ENCODE results near the gene TANK. TPM values are rescaled to one million over a fixed set of nuclear protein-coding genes. Genes with fewer than 3 reads are reported as not detected.

TANK gene
- polyA plus RNA-seq, 3 donors: 72.7 to 91.7 (median 73.5) TPM

- Histone ChIP-seq H2AFZ (ENCODE audit: insufficient read depth, low read depth, low read length, poor library complexity, severe bottlenecking) (no peak overlapping the region), H3K4me1 (ENCODE audit: control insufficient read depth in 1 of 2, insufficient read depth in 2 of 2, low read length in 2 of 2) (peaks cover 21 to 25% of the 10 kb centered on the region in 2 donors), H3K4me3 (replicated peaks in 1 of 3; ENCODE audit: low read depth in 2 of 3, low read length in 3 of 3) (peak overlapping the region in 1 of 3 experiments; percentile 54), H3K27me3 (ENCODE audit: control insufficient read depth in 2 of 2, insufficient read depth in 2 of 2, low read length in 2 of 2) (no peaks in the 10 kb centered on the region), H3K36me3 (replicated peaks in 1 of 2; ENCODE audit: control insufficient read depth in 1 of 2, insufficient read depth in 2 of 2, low read length in 2 of 2) (no peaks in the 10 kb centered on the region), H3K9ac (ENCODE audit: insufficient read depth, low read length, poor library complexity, severe bottlenecking) (no peak overlapping the region), H3K79me2 (ENCODE audit: insufficient read depth, low read length) (no peaks in the 10 kb centered on the region), H3K4me2 (replicated peaks; ENCODE audit: extremely low read depth, low read length, poor library complexity, severe bottlenecking) (peak overlapping the region; percentile 58), H3K27ac (ENCODE audit: low read depth in 1 of 2, low read length in 2 of 2) (peak overlapping the region in 1 of 2 donors; percentile 76), H3K9me3 (replicated peaks in 1 of 2; ENCODE audit: control insufficient read depth in 1 of 2, insufficient read depth in 1 of 2, low read length in 2 of 2) (no peaks in the 10 kb centered on the region), H4K20me1 (ENCODE audit: insufficient read depth, low read length) (no peaks in the 10 kb centered on the region)
- intact Hi-C loops (cut with micrococcal nuclease): loop anchor here in 1 of 2 donors (5.0 kb wide), 1 partner anchor 46 kb away; no protein-coding TSS in a partner anchor
- H3K4me3 Mint-ChIP-seq: peak overlapping the region in 1 of 2 donors; percentile 82
- TF ChIP-seq, protein P1, sequence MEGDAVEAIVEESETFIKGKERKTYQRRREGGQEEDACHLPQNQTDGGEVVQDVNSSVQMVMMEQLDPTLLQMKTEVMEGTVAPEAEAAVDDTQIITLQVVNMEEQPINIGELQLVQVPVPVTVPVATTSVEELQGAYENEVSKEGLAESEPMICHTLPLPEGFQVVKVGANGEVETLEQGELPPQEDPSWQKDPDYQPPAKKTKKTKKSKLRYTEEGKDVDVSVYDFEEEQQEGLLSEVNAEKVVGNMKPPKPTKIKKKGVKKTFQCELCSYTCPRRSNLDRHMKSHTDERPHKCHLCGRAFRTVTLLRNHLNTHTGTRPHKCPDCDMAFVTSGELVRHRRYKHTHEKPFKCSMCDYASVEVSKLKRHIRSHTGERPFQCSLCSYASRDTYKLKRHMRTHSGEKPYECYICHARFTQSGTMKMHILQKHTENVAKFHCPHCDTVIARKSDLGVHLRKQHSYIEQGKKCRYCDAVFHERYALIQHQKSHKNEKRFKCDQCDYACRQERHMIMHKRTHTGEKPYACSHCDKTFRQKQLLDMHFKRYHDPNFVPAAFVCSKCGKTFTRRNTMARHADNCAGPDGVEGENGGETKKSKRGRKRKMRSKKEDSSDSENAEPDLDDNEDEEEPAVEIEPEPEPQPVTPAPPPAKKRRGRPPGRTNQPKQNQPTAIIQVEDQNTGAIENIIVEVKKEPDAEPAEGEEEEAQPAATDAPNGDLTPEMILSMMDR (IDR thresholded peaks at IDR 0.05): no peak
- H3K27ac Mint-ChIP-seq: peak overlapping the region; percentile 80 to 89 (median 86)
- peaks cover 35% of the 10 kb centered on the region for H3K4me1 Mint-ChIP-seq
- 100% methylated on average over 1 of the region's 2 CpGs for WGBS (ENCODE audit: insufficient coverage)
- DNase-seq: no peak
- H3K27me3 Mint-ChIP-seq (ENCODE audit: low read depth in 3 of 3): peaks cover 0 to 4% (median 2%) of the 10 kb centered on the region in 3 donors
- peaks cover 0 to 4% (median 0%) of the 10 kb centered on the region in 7 donors for H3K9me3 Mint-ChIP-seq
- H3K36me3 Mint-ChIP-seq: no peaks in the 10 kb centered on the region
Observed at GRCh38 chr2:161123531-161124030, 36.6 kb upstream of the TANK start.

DNA sequence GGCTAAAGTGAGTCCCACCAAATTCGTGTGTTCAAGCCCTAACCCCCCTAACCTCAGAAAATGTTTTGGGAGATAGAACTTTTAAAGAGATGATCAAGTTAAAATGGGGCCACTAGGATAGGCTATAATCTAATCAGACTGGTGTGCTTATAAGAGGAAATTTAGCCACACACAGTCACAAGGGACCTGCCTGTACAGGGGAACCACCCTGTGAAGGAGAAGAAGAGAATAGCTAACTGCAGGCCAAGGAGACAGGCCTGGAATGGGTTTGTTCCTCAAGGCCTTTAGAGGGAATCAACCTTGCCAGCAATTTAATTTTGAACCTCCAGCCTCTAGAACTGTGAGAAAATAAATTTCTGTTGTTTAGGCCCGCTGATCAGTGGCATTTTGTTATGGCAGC, 36.0 kb upstream of the TANK start:
- peaks cover 0 to 4% (median 2%) of the 10 kb centered on the region in 3 donors for H3K27me3 Mint-ChIP-seq (ENCODE audit: low read depth in 3 of 3)
- H2AFZ ChIP-seq (ENCODE audit: insufficient read depth, low read depth, low read length, poor library complexity, severe bottlenecking): no peak overlapping the region
- DNase-seq: peak; percentile 50 to 79 (median 59)

More for the DNA sequence above, 36.0 kb upstream of the TANK start:
- H3K27me3 ChIP-seq (ENCODE audit: control insufficient read depth in 2 of 2, insufficient read depth in 2 of 2, low read length in 2 of 2): no peaks in the 10 kb centered on the region
- H4K20me1 ChIP-seq (ENCODE audit: insufficient read depth, low read length): no peaks in the 10 kb centered on the region
- no peak overlapping the region for H3K4me2 ChIP-seq (replicated peaks; ENCODE audit: extremely low read depth, low read length, poor library complexity, severe bottlenecking)
- no peaks in the 10 kb centered on the region for H3K9me3 ChIP-seq (replicated peaks in 1 of 2; ENCODE audit: control insufficient read depth in 1 of 2, insufficient read depth in 1 of 2, low read length in 2 of 2)
- H3K27ac Mint-ChIP-seq: peak overlapping the region in 5 of 7 donors; percentile 52 to 88 (median 73)
- H3K9me3 Mint-ChIP-seq: peaks cover 0 to 4% (median 0%) of the 10 kb centered on the region in 7 donors
- no peak overlapping the region for H3K4me3 ChIP-seq (replicated peaks in 1 of 3; ENCODE audit: low read depth in 2 of 3, low read length in 3 of 3)
- no peaks in the 10 kb centered on the region for H3K36me3 Mint-ChIP-seq
- intact Hi-C loops (cut with micrococcal nuclease): loop anchor here in 1 of 2 donors (5.0 kb wide), 1 partner anchor 47 kb away; no protein-coding TSS in a partner anchor
- H3K27ac ChIP-seq (ENCODE audit: low read depth in 1 of 2, low read length in 2 of 2): peak overlapping the region in 1 of 2 donors; percentile 76
- H3K4me1 Mint-ChIP-seq: peaks cover 35% of the 10 kb centered on the region
- H3K4me3 Mint-ChIP-seq: no peak overlapping the region
- H3K9ac ChIP-seq (ENCODE audit: insufficient read depth, low read length, poor library complexity, severe bottlenecking): no peak overlapping the region
- no peaks in the 10 kb centered on the region for H3K36me3 ChIP-seq (replicated peaks in 1 of 2; ENCODE audit: control insufficient read depth in 1 of 2, insufficient read depth in 2 of 2, low read length in 2 of 2)
- TF ChIP-seq, protein P1 (IDR thresholded peaks at IDR 0.05): no peak
- no peaks in the 10 kb centered on the region for H3K79me2 ChIP-seq (ENCODE audit: insufficient read depth, low read length)
- H3K4me1 ChIP-seq (ENCODE audit: control insufficient read depth in 1 of 2, insufficient read depth in 2 of 2, low read length in 2 of 2): peaks cover 21 to 25% of the 10 kb centered on the region in 2 donors
- WGBS (ENCODE audit: insufficient coverage): no CpG with 5 or more reads among the region's 2 CpGs

Measured in CD14-positive monocyte (primary cell).